Measurements from ENCODE around the gene SFT2D3. TPM values are rescaled to one million over a fixed set of nuclear protein-coding genes. Genes with fewer than 3 reads are reported as not detected.

Gene SFT2D3
- total and polyA plus RNA-seq, 2 of the 8 experiments (the other 6 are each of a cell fraction or from before 2014, with no cell fraction given): 7.3 to 10.3 TPM

GRCh38 chr2:127669056-127669455 lies 32.2 kb upstream of the SFT2D3 start (continued):
- TF ChIP-seq BCL11A (IDR thresholded peaks at IDR 0.05; ENCODE audit: low read depth in 2 of 2, low read length in 2 of 2): no peak
- TF ChIP-seq MAFK (IDR thresholded peaks at IDR 0.05; ENCODE audit: low read depth, low read length): no peak

Data from H1 (cell line).